Thyroid gland (tissue), 4 donors: ENCODE measurements around the gene PARP16. TPM values are rescaled to one million over a fixed set of nuclear protein-coding genes. Genes with fewer than 3 reads are reported as not detected.

Experiments used
- DNase-seq, 2 donors: peaks; one replicate each; pipeline ENCODE4 v3.0.0-alpha.2; 2019
- H3K27ac ChIP-seq, 3 donors: fragments of 200-600 bp; sonication (generic); 1 replicate in 2 of 3; 2 replicates in 1 of 3; pipeline ENCODE4 v1.5.1; 2016 to 2019; ENCODE audit warnings: mild to moderate bottlenecking in 1 of 3, moderate library complexity in 1 of 3
- H3K27me3 ChIP-seq: fragments of 200-600 bp; sonication (generic); one replicate; pipeline ENCODE4 v1.5.1; 2019
- H3K36me3 ChIP-seq, 2 donors: fragments of 200-600 bp; sonication (generic); one replicate each; pipeline ENCODE4 v1.5.1; 2016 to 2019
- H3K4me1 ChIP-seq, 2 donors: fragments of 200-600 bp; sonication (generic); one replicate each; pipeline ENCODE4 v1.5.1; 2017 to 2019
- H3K4me3 ChIP-seq, 3 donors: fragments of 200-600 bp; sonication (generic); replicated peaks in 1 of 3; 1 replicate in 2 of 3; 2 replicates in 1 of 3; pipeline ENCODE4 v1.5.1; 2016; ENCODE audit warnings: mild to moderate bottlenecking in 1 of 3
- H3K9me3 ChIP-seq: fragments of 200-600 bp; sonication (generic); one replicate; pipeline ENCODE4 v1.5.1; 2017
- CTCF ChIP-seq, 6 experiments: fragments of 200-600 bp in 3 of 6; fragments of 450-650 bp in 3 of 6; sonication (generic) in 3 of 6; IDR thresholded peaks; one replicate each; pipeline ENCODE4 v1.5.1; 2016 to 2019; ENCODE audit warnings: antibody characterized with exemption in 6 of 6, mild to moderate bottlenecking in 2 of 6, inconsistent platforms in 1 of 6, moderate library complexity in 1 of 6
- POLR2A ChIP-seq, 2 donors: fragments of 450-650 bp; IDR thresholded peaks; one replicate each; pipeline ENCODE4 v1.6.1; 2017; ENCODE audit warnings: antibody characterized with exemption in 2 of 2, mild to moderate bottlenecking in 2 of 2, moderate library complexity in 1 of 2
- WGBS, 2 donors: methylation state at CpG; one replicate each; pipeline ENCODE4 v1.1.5; 2017; 5-methylcytosine and 5-hydroxymethylcytosine counted together
- intact Hi-C: fragments of 100-400 bp; cut with DNase I; formaldehyde crosslinking; loops from one replicate; pipeline ENCODE4 v1.15.1; 2023
- total RNA-seq, 4 donors: library from RNA; depleted of rRNA; stranded (reverse); fragments of >200 nt; gene quantifications; one replicate each; pipeline ENCODE4 v1.2.3, GENCODE V29; 2016

Gene PARP16
- total RNA-seq, 4 donors from 2014 or later: 11.3 to 15.5 (median 13.2) TPM

- Histone ChIP-seq H3K36me3 (no peaks in the 10 kb centered on the region), H3K4me3 (no peak overlapping the region), H3K4me1 (peaks cover 4 to 12% of the 10 kb centered on the region in 2 donors), H3K27me3 (no peaks in the 10 kb centered on the region), H3K9me3 (no peaks in the 10 kb centered on the region), H3K27ac (peak overlapping the region in 1 of 3 donors; percentile 88)
- DNase-seq: no peak
- intact Hi-C loops: no loop called here
- 85 to 91% methylated on average over 3 of the region's 3 CpGs for WGBS, 2 donors
- no peak for TF ChIP-seq POLR2A (IDR thresholded peaks at IDR 0.05)
- TF ChIP-seq CTCF (IDR thresholded peaks at IDR 0.05): no peak
These were observed 19.1 kb upstream of the PARP16 start for GRCh38 chr15:65305776-65306175.

- Histone ChIP-seq H3K36me3 (no peaks in the 10 kb centered on the region), H3K9me3 (no peaks in the 10 kb centered on the region), H3K4me3 (no peak overlapping the region), H3K4me1 (peaks cover 4 to 12% of the 10 kb centered on the region in 2 donors), H3K27ac (peak overlapping the region; percentile 88 to 99 (median 94)), H3K27me3 (no peaks in the 10 kb centered on the region)
- TF ChIP-seq CTCF (IDR thresholded peaks at IDR 0.05): peak in 1 of 6 experiments; percentile 1
- no peak for TF ChIP-seq POLR2A (IDR thresholded peaks at IDR 0.05)
- intact Hi-C loops: no loop called here
- 51 to 56% methylated on average over 14 of the region's 14 CpGs for WGBS, 2 donors
- DNase-seq: no peak
These were observed 18.6 kb upstream of the PARP16 start for GRCh38 chr15:65305150-65305758.

DNA sequence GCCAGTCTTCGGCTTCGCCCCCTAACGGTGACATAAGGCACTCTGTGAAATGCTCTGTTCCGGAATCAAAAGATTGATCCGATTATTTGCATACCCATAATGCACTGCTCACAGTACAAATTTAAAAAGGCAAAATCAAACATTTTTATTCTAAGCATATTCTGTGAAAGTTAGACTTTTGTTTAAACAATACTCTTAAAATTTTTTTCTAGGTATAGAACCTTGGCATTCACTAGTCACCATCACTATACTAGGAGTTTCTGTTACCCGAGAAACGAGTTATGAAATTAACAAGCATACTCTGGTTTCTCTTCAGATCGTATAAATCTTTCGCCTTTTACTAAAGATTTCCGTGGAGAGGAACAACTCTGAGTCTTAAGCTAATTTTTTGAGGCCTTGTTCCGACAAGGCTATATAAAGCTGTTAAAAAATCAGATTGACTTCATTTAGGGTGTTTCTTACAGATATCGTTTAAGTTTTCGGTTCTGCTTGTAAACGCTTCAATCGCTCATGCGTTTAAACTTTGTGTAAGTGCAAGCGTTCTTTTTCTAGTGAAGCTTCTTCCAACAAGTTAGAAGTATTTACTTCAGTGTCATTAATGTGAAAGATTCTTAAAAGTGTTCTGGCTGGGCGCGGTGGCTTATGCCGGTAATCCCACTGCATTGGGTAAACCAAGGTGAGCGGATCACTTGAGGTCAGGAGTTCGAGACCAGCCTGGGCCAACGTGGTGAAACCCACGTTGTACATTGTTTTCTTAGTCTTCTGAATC lies 17.9 kb upstream of the PARP16 start, which contains the start of gene RNU5B-1:
RNU5B-1 (plus strand) TSS at position 297 of the 769 bp plus-strand sequence.
- Histone ChIP-seq H3K9me3 (no peaks in the 10 kb centered on the region), H3K4me1 (peaks cover 4 to 12% of the 10 kb centered on the region in 2 donors), H3K4me3 (peak within 1 kb of the TSS in 2 of 3 donors; percentile 29), H3K27ac (peak within 1 kb of the TSS; percentile 88 to 99 (median 94)), H3K36me3 (no peaks in the 10 kb centered on the region), H3K27me3 (no peaks in the 10 kb centered on the region)
- WGBS, 2 donors: 0 to 1% methylated on average over 24 of the region's 24 CpGs
- intact Hi-C loops: no loop called here
- peak; percentile 75 to 76 for DNase-seq
- peak; percentile 68 to 94 (median 84) for TF ChIP-seq CTCF (IDR thresholded peaks at IDR 0.05)
- peak; percentile 93 to 95 for TF ChIP-seq POLR2A (IDR thresholded peaks at IDR 0.05)

GRCh38 chr15:65303687-65304380 lies 17.2 kb upstream of the PARP16 start:
- no peaks in the 10 kb centered on the region for H3K27me3 ChIP-seq
- peak; percentile 66 to 72 for DNase-seq
- H3K4me1 ChIP-seq: peaks cover 4 to 12% of the 10 kb centered on the region in 2 donors
- peak overlapping the region in 2 of 3 donors; percentile 29 for H3K4me3 ChIP-seq
- H3K36me3 ChIP-seq: no peaks in the 10 kb centered on the region
- intact Hi-C loops: no loop called here
- TF ChIP-seq CTCF (IDR thresholded peaks at IDR 0.05): no peak
- TF ChIP-seq POLR2A (IDR thresholded peaks at IDR 0.05): no peak
- 2% methylated on average over 24 of the region's 24 CpGs for WGBS, 2 donors
- peak overlapping the region; percentile 88 to 99 (median 94) for H3K27ac ChIP-seq
- no peaks in the 10 kb centered on the region for H3K9me3 ChIP-seq
